ENCODE results near the gene TWIST1. TPM values are rescaled to one million over a fixed set of nuclear protein-coding genes. Genes with fewer than 3 reads are reported as not detected.

The TWIST1 gene
- 16.4 and 19.3 TPM in 2 replicates for total RNA-seq

DNA sequence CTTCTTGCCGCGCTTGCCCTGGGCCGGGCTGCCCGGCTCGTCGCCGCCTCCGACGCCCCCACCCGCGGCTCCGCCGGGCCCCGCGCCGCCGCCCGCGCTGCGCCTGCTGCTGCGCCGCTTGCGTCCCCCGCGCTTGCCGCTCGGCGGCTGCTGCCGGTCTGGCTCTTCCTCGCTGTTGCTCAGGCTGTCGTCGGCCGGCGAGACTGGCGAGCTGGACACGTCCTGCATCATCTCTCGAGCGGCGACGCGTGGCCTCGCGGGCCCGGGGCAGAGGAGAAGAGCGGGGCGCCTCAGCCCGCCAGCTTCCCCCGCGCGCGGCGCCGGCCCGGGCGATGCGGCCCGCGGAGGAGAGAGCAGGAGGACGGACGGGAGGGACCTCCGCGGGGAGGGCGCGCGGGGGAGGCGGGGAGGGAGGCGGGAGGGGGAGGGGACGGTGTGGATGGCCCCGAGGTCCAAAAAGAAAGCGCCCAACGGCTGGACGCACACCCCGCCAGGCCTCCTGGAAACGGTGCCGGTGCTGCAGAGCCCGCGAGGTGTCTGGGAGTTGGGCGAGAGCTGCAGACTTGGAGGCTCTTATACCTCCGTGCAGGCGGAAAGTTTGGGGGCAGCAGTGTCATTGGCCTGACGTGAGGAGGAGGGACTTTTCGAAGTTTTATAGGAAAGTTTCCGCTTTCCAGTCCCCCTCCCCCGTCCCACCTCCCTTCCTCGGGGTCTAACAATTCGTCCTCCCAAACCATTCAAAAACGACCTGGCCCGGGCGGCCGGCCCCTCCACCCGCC is at the start of gene TWIST1:
TSS of gene TWIST1 (minus strand) at position 546 of the 779 bp plus-strand sequence. CDS start at position 231, 315 bp downstream.
- peak; percentile 94 for DNase-seq (ENCODE audit: low read depth)
- H3K4me3 ChIP-seq (ENCODE audit: low read depth, low read length): peak within 1 kb of the TSS; percentile 99
- TF ChIP-seq, protein P1, sequence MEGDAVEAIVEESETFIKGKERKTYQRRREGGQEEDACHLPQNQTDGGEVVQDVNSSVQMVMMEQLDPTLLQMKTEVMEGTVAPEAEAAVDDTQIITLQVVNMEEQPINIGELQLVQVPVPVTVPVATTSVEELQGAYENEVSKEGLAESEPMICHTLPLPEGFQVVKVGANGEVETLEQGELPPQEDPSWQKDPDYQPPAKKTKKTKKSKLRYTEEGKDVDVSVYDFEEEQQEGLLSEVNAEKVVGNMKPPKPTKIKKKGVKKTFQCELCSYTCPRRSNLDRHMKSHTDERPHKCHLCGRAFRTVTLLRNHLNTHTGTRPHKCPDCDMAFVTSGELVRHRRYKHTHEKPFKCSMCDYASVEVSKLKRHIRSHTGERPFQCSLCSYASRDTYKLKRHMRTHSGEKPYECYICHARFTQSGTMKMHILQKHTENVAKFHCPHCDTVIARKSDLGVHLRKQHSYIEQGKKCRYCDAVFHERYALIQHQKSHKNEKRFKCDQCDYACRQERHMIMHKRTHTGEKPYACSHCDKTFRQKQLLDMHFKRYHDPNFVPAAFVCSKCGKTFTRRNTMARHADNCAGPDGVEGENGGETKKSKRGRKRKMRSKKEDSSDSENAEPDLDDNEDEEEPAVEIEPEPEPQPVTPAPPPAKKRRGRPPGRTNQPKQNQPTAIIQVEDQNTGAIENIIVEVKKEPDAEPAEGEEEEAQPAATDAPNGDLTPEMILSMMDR (IDR thresholded peaks at IDR 0.05; ENCODE audit: insufficient read depth, low read depth, low read length): no peak

DNA sequence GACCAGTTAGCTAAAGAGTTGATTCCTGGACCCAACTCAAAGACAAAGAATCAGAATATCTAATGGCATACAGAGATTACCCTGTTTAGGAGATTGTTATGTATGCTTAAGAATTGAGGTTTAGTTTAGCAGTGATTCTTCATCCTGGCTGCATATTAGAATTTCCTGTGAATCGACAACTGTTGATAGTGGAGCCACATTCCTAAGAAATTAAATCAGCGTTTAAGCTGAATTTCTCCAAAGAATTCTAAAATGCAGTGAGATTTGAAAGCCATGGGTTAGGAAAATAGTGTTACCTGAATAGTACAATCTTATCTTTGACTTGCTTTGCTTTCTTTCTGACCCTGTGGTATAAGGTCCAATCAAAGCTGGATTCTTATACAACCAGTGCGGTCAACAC is 44.2 kb upstream of the TWIST1 start:
- no peak for DNase-seq (ENCODE audit: low read depth)
- H3K4me3 ChIP-seq (ENCODE audit: low read depth, low read length): no peak overlapping the region
- TF ChIP-seq, protein P1 (IDR thresholded peaks at IDR 0.05; ENCODE audit: insufficient read depth, low read depth, low read length): no peak

DNA sequence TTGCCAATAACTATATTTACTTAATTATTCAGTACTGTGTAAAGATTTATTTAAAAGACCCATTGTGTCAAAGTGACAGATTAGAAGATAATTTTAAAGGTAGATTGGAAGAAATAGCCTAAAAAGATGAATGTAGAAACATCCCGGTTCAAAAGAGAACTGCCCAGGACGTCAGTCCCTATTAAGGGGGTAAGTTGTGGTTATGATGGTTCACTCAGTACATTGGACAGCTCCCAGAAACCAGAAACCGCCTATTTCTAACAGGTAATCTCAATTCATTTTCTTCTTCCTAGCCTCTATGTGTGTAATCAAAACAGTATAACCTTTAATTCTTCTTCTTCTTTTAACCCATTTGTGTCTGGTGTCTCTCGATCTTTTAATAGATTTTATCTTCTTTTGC is 29.3 kb upstream of the TWIST1 start:
- TF ChIP-seq, protein P1 (IDR thresholded peaks at IDR 0.05; ENCODE audit: insufficient read depth, low read depth, low read length): no peak
- H3K4me3 ChIP-seq (ENCODE audit: low read depth, low read length): no peak overlapping the region
- DNase-seq (ENCODE audit: low read depth): peak; percentile 37

DNA sequence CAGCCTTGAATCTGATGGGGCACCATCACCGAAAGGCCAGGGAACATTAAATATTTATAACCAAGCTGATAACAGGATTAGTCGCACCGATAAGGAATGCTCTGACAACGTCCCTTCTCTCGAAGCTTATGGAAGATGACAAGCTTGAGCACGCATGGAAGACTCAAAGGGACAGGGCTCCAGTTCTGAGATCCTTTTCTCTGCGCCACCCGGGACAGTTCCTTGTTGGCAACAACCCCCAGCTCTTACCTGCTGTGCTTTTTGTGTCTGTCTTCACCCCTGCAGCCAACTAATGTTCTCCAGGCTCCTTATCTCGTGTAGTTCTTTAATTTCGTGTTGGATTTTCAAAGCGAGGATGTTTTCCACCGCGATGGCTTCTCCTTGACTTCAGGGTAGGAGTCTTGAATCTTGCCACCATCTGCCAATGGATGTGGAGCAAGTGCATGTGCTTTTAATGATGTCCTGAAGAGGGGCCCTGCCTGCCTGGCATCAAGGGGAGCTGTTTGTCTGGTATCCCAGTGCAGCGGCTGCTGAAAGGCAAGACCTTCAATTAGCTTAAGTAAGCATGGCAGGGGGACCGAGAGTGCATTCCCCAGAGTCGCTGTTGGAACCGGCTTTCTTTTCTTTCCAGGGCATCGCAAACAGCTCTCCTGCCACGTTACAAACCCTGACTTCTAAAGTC is 28.1 kb upstream of the TWIST1 start:
- no peak overlapping the region for H3K4me3 ChIP-seq (ENCODE audit: low read depth, low read length)
- TF ChIP-seq, protein P1 (IDR thresholded peaks at IDR 0.05; ENCODE audit: insufficient read depth, low read depth, low read length): no peak
- no peak for DNase-seq (ENCODE audit: low read depth)

DNA sequence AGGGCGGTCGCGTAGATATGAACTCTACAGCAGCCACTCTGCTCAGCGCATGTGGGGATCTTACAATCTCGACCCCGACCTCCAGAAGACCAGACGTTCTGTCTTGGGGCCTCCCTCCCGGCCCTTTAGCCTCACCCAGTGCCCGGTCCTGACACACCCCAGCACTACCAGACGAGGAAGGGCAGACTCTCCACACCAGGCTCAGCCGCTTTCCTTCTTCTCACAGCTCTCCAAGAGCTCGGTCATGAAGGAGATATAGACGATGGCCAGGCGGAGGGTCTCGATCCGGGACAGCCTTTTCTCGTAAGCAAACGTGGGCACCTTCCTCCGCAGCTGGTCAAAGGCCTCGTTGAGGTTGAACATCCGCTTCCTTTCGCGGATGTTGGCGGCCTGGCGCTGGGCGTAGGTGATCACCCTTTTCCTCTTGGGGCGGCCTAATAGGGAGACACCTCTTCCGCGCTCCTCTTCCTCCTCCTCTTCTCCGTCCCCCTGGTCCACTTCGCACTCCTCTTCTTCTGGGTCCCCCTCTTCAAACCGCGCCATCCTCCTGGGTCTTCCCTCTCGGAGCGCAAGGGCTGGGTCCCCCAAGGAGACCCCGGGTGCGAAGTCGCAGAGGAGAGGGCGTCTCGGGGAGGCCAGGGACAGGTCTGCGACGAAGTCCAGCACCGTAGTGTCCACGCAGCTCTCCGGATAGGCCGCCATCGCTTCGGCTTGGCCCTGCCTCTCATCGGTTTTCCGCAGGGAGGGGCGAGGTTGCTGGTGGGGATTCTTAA is 27.4 kb upstream of the TWIST1 start, which contains the start of gene FERD3L:
TSS of gene FERD3L (minus strand) at position 761 of the 773 bp plus-strand sequence. CDS start at position 702, 59 bp downstream.
- TF ChIP-seq, protein P1 (IDR thresholded peaks at IDR 0.05; ENCODE audit: insufficient read depth, low read depth, low read length): no peak
- no peak within 1 kb of the TSS for H3K4me3 ChIP-seq (ENCODE audit: low read depth, low read length)
- DNase-seq (ENCODE audit: low read depth): no peak

DNA sequence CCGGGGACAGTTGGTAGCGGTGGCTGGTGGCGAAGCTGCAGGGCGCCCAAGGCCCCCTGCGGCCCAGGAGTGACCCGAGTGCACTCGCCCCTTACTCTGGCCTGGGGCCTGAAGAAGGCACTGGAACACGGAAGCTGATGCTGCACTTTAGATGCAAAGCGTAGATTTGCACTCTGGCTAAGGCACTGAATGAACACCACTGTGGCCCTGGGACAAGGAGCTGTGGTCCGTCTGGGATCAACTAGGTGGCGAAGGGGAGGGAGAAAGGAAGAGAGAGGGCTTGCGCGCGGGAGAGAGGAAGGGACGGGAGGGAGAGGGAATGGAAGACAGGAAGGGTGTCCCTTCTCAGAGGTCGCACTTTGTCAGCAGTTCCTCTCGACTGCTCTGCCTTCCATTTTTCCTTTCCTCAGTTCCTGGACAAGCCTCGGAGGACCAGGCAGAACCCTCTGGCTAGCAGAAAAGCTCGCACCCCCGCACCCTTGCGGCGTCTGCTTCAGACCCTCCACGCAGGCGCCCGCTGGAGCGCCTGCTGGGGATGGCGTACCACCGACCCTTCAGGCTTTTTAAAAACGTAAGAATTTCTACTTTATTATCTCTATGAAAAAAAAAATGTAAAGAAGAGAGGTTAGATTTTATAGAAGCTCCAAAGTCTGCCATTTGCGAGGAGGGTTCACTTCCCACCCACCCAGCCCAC is 26.6 kb upstream of the TWIST1 start:
- DNase-seq (ENCODE audit: low read depth): no peak
- TF ChIP-seq, protein P1 (IDR thresholded peaks at IDR 0.05; ENCODE audit: insufficient read depth, low read depth, low read length): no peak
- H3K4me3 ChIP-seq (ENCODE audit: low read depth, low read length): no peak overlapping the region

All from fibroblast of villous mesenchyme (primary cell).